ENCODE results near the gene COLEC12.

Gene COLEC12

GRCh38 chr18:356778-357177, 143.7 kb downstream of the COLEC12 start:
- no peak overlapping the region for H3K4me3 ChIP-seq (ENCODE audit: low read depth, low read length)
- H3K27me3 ChIP-seq (ENCODE audit: control insufficient read depth, insufficient read depth, low read length): no peaks in the 10 kb centered on the region
- no peaks in the 10 kb centered on the region for H3K36me3 ChIP-seq (ENCODE audit: control insufficient read depth, insufficient read depth, low read length)
- no peaks in the 10 kb centered on the region for H3K4me1 ChIP-seq (ENCODE audit: control insufficient read depth, insufficient read depth, low read length)
- no peaks in the 10 kb centered on the region for H3K9me3 ChIP-seq (ENCODE audit: control insufficient read depth, insufficient read depth, low read length)
- no peak overlapping the region for H3K9ac ChIP-seq (ENCODE audit: low read depth, low read length)

- no peaks in the 10 kb centered on the region for H3K4me1 ChIP-seq (ENCODE audit: control insufficient read depth, insufficient read depth, low read length)
- no peak overlapping the region for H3K9ac ChIP-seq (ENCODE audit: low read depth, low read length)
- no peaks in the 10 kb centered on the region for H3K36me3 ChIP-seq (ENCODE audit: control insufficient read depth, insufficient read depth, low read length)
- H3K4me3 ChIP-seq (ENCODE audit: low read depth, low read length): no peak overlapping the region
- no peaks in the 10 kb centered on the region for H3K9me3 ChIP-seq (ENCODE audit: control insufficient read depth, insufficient read depth, low read length)
- no peaks in the 10 kb centered on the region for H3K27me3 ChIP-seq (ENCODE audit: control insufficient read depth, insufficient read depth, low read length)
Measured at GRCh38 chr18:355678-356077, 144.8 kb downstream of the COLEC12 start.

GRCh38 chr18:354471-354870, 146.0 kb downstream of the COLEC12 start:
- H3K27me3 ChIP-seq (ENCODE audit: control insufficient read depth, insufficient read depth, low read length): no peaks in the 10 kb centered on the region
- H3K4me3 ChIP-seq (ENCODE audit: low read depth, low read length): no peak overlapping the region
- no peaks in the 10 kb centered on the region for H3K36me3 ChIP-seq (ENCODE audit: control insufficient read depth, insufficient read depth, low read length)
- no peaks in the 10 kb centered on the region for H3K4me1 ChIP-seq (ENCODE audit: control insufficient read depth, insufficient read depth, low read length)
- no peaks in the 10 kb centered on the region for H3K9me3 ChIP-seq (ENCODE audit: control insufficient read depth, insufficient read depth, low read length)
- H3K9ac ChIP-seq (ENCODE audit: low read depth, low read length): no peak overlapping the region

GRCh38 chr18:354003-354402, 146.5 kb downstream of the COLEC12 start:
- Histone ChIP-seq H3K4me3 (ENCODE audit: low read depth, low read length) (no peak overlapping the region), H3K9me3 (ENCODE audit: control insufficient read depth, insufficient read depth, low read length) (no peaks in the 10 kb centered on the region), H3K9ac (ENCODE audit: low read depth, low read length) (no peak overlapping the region), H3K4me1 (ENCODE audit: control insufficient read depth, insufficient read depth, low read length) (no peaks in the 10 kb centered on the region), H3K27me3 (ENCODE audit: control insufficient read depth, insufficient read depth, low read length) (no peaks in the 10 kb centered on the region), H3K36me3 (ENCODE audit: control insufficient read depth, insufficient read depth, low read length) (no peaks in the 10 kb centered on the region)

GRCh38 chr18:352438-352837, 148.1 kb downstream of the COLEC12 start:
- H3K4me1 ChIP-seq (ENCODE audit: control insufficient read depth, insufficient read depth, low read length): no peaks in the 10 kb centered on the region
- H3K9me3 ChIP-seq (ENCODE audit: control insufficient read depth, insufficient read depth, low read length): no peaks in the 10 kb centered on the region
- no peaks in the 10 kb centered on the region for H3K27me3 ChIP-seq (ENCODE audit: control insufficient read depth, insufficient read depth, low read length)
- no peak overlapping the region for H3K4me3 ChIP-seq (ENCODE audit: low read depth, low read length)
- no peak overlapping the region for H3K9ac ChIP-seq (ENCODE audit: low read depth, low read length)
- no peaks in the 10 kb centered on the region for H3K36me3 ChIP-seq (ENCODE audit: control insufficient read depth, insufficient read depth, low read length)

GRCh38 chr18:350953-351572, 149.4 kb downstream of the COLEC12 start:
- H3K27me3 ChIP-seq (ENCODE audit: control insufficient read depth, insufficient read depth, low read length): no peaks in the 10 kb centered on the region
- H3K4me3 ChIP-seq (ENCODE audit: low read depth, low read length): no peak overlapping the region
- H3K36me3 ChIP-seq (ENCODE audit: control insufficient read depth, insufficient read depth, low read length): no peaks in the 10 kb centered on the region
- H3K9ac ChIP-seq (ENCODE audit: low read depth, low read length): no peak overlapping the region
- H3K4me1 ChIP-seq (ENCODE audit: control insufficient read depth, insufficient read depth, low read length): no peaks in the 10 kb centered on the region
- H3K9me3 ChIP-seq (ENCODE audit: control insufficient read depth, insufficient read depth, low read length): no peaks in the 10 kb centered on the region

GRCh38 chr18:346600-346999, 153.9 kb downstream of the COLEC12 start:
- Histone ChIP-seq H3K9ac (ENCODE audit: low read depth, low read length) (no peak overlapping the region), H3K36me3 (ENCODE audit: control insufficient read depth, insufficient read depth, low read length) (no peaks in the 10 kb centered on the region), H3K27me3 (ENCODE audit: control insufficient read depth, insufficient read depth, low read length) (no peaks in the 10 kb centered on the region), H3K4me3 (ENCODE audit: low read depth, low read length) (no peak overlapping the region), H3K4me1 (ENCODE audit: control insufficient read depth, insufficient read depth, low read length) (no peaks in the 10 kb centered on the region), H3K9me3 (ENCODE audit: control insufficient read depth, insufficient read depth, low read length) (no peaks in the 10 kb centered on the region)

GRCh38 chr18:341102-341501, 159.4 kb downstream of the COLEC12 start:
- Histone ChIP-seq H3K4me3 (ENCODE audit: low read depth, low read length) (no peak overlapping the region), H3K4me1 (ENCODE audit: control insufficient read depth, insufficient read depth, low read length) (no peaks in the 10 kb centered on the region), H3K36me3 (ENCODE audit: control insufficient read depth, insufficient read depth, low read length) (no peaks in the 10 kb centered on the region), H3K27me3 (ENCODE audit: control insufficient read depth, insufficient read depth, low read length) (no peaks in the 10 kb centered on the region), H3K9ac (ENCODE audit: low read depth, low read length) (no peak overlapping the region), H3K9me3 (ENCODE audit: control insufficient read depth, insufficient read depth, low read length) (no peaks in the 10 kb centered on the region)

- no peaks in the 10 kb centered on the region for H3K27me3 ChIP-seq (ENCODE audit: control insufficient read depth, insufficient read depth, low read length)
- H3K9me3 ChIP-seq (ENCODE audit: control insufficient read depth, insufficient read depth, low read length): no peaks in the 10 kb centered on the region
- no peaks in the 10 kb centered on the region for H3K4me1 ChIP-seq (ENCODE audit: control insufficient read depth, insufficient read depth, low read length)
- no peaks in the 10 kb centered on the region for H3K36me3 ChIP-seq (ENCODE audit: control insufficient read depth, insufficient read depth, low read length)
- no peak overlapping the region for H3K4me3 ChIP-seq (ENCODE audit: low read depth, low read length)
- H3K9ac ChIP-seq (ENCODE audit: low read depth, low read length): no peak overlapping the region
Measured at GRCh38 chr18:340044-340443, 160.5 kb downstream of the COLEC12 start.

- no peak overlapping the region for H3K9ac ChIP-seq (ENCODE audit: low read depth, low read length)
- no peaks in the 10 kb centered on the region for H3K9me3 ChIP-seq (ENCODE audit: control insufficient read depth, insufficient read depth, low read length)
- no peaks in the 10 kb centered on the region for H3K4me1 ChIP-seq (ENCODE audit: control insufficient read depth, insufficient read depth, low read length)
- no peaks in the 10 kb centered on the region for H3K36me3 ChIP-seq (ENCODE audit: control insufficient read depth, insufficient read depth, low read length)
- H3K4me3 ChIP-seq (ENCODE audit: low read depth, low read length): no peak overlapping the region
- no peaks in the 10 kb centered on the region for H3K27me3 ChIP-seq (ENCODE audit: control insufficient read depth, insufficient read depth, low read length)
Measured at GRCh38 chr18:339200-339599, 161.3 kb downstream of the COLEC12 start.

- no peak overlapping the region for H3K9ac ChIP-seq (ENCODE audit: low read depth, low read length)
- H3K4me3 ChIP-seq (ENCODE audit: low read depth, low read length): no peak overlapping the region
- no peaks in the 10 kb centered on the region for H3K36me3 ChIP-seq (ENCODE audit: control insufficient read depth, insufficient read depth, low read length)
- no peaks in the 10 kb centered on the region for H3K4me1 ChIP-seq (ENCODE audit: control insufficient read depth, insufficient read depth, low read length)
- H3K27me3 ChIP-seq (ENCODE audit: control insufficient read depth, insufficient read depth, low read length): no peaks in the 10 kb centered on the region
- H3K9me3 ChIP-seq (ENCODE audit: control insufficient read depth, insufficient read depth, low read length): no peaks in the 10 kb centered on the region
Measured at GRCh38 chr18:336713-337112, 163.8 kb downstream of the COLEC12 start.

GRCh38 chr18:335733-336132, 164.8 kb downstream of the COLEC12 start:
- no peaks in the 10 kb centered on the region for H3K4me1 ChIP-seq (ENCODE audit: control insufficient read depth, insufficient read depth, low read length)

More at GRCh38 chr18:335733-336132, 164.8 kb downstream of the COLEC12 start:
- no peak overlapping the region for H3K4me3 ChIP-seq (ENCODE audit: low read depth, low read length)
- H3K9ac ChIP-seq (ENCODE audit: low read depth, low read length): no peak overlapping the region
- H3K36me3 ChIP-seq (ENCODE audit: control insufficient read depth, insufficient read depth, low read length): no peaks in the 10 kb centered on the region
- H3K9me3 ChIP-seq (ENCODE audit: control insufficient read depth, insufficient read depth, low read length): no peaks in the 10 kb centered on the region
- no peaks in the 10 kb centered on the region for H3K27me3 ChIP-seq (ENCODE audit: control insufficient read depth, insufficient read depth, low read length)
